ENCODE measurements around the gene ARL5C.

Gene ARL5C

GRCh38 chr17:39199820-39200069, 33.8 kb upstream of the ARL5C start:
- POLR2A ChIA-PET (ENCODE audit: low non-redundant PET): interaction anchor here (0.5 to 1.5 kb wide), 6 partner anchors 21 to 240 kb away, joined by 3 to 7 read pairs (median 4); partner anchors contain the start of gene FBXL20
- TF ChIP-seq CTCF (conservative IDR thresholded peaks at IDR 0.05; ENCODE audit: low read depth): no peak
- CTCF ChIA-PET: interaction anchor here (0.5 to 1.1 kb wide), 6 partner anchors 24 to 1108 kb away, joined by 3 to 6 read pairs (median 5); no protein-coding TSS in a partner anchor

GRCh38 chr17:39198186-39198566, 32.2 kb upstream of the ARL5C start:
- ChIA-PET CTCF (no interaction called here), POLR2A (ENCODE audit: low non-redundant PET) (interaction anchor here (0.8 kb wide), 1 partner anchor 25 kb away, joined by 3 read pairs; no protein-coding TSS in a partner anchor)
- no peak for DNase-seq (ENCODE audit: low spot score)
- H3K27ac ChIP-seq: peak overlapping the region; percentile 88
- no peak for TF ChIP-seq CTCF (conservative IDR thresholded peaks at IDR 0.05; ENCODE audit: low read depth)

More at GRCh38 chr17:39199820-39200069, 33.8 kb upstream of the ARL5C start:
- H3K27ac ChIP-seq: peak overlapping the region; percentile 88
- peak; percentile 96 for DNase-seq (ENCODE audit: low spot score)

- ChIA-PET CTCF (interaction anchor here (0.6 kb wide), 2 partner anchors 42 to 215 kb away, joined by 3 to 4 read pairs; no protein-coding TSS in a partner anchor), POLR2A (ENCODE audit: low non-redundant PET) (interaction anchor here (0.5 to 0.8 kb wide), 2 partner anchors 24 to 148 kb away, joined by 3 read pairs; no protein-coding TSS in a partner anchor)
- TF ChIP-seq CTCF (conservative IDR thresholded peaks at IDR 0.05; ENCODE audit: low read depth): no peak
- peak within 1 kb of the TSS; percentile 88 for H3K27ac ChIP-seq
- peak; percentile 78 for DNase-seq (ENCODE audit: low spot score)
These were observed 31.6 kb upstream of the ARL5C start, which contains the start of gene CACNB1 for GRCh38 chr17:39197380-39198185. TSS of gene CACNB1 (minus strand) at chr17:39197669. CDS start at chr17:39197495, 174 bp downstream.

GRCh38 chr17:39196808-39197291, 30.9 kb upstream of the ARL5C start:
- DNase-seq (ENCODE audit: low spot score): peak; percentile 54
- ChIA-PET POLR2A (ENCODE audit: low non-redundant PET) (interaction anchor here (0.5 kb wide), 1 partner anchor 147 kb away, joined by 3 read pairs; no protein-coding TSS in a partner anchor), CTCF (interaction anchor here (0.6 kb wide), 2 partner anchors 43 to 214 kb away, joined by 3 to 4 read pairs; no protein-coding TSS in a partner anchor)
- TF ChIP-seq CTCF (conservative IDR thresholded peaks at IDR 0.05; ENCODE audit: low read depth): no peak
- peak overlapping the region; percentile 88 for H3K27ac ChIP-seq

- TF ChIP-seq CTCF (conservative IDR thresholded peaks at IDR 0.05; ENCODE audit: low read depth): no peak
- H3K27ac ChIP-seq: peak overlapping the region; percentile 88
- no peak for DNase-seq (ENCODE audit: low spot score)
- ChIA-PET POLR2A (ENCODE audit: low non-redundant PET) (no interaction called here), CTCF (interaction anchor here (0.6 to 1.6 kb wide), 3 partner anchors 21 to 49 kb away, joined by 3 to 10 read pairs (median 8); no protein-coding TSS in a partner anchor)
These were observed 30.4 kb upstream of the ARL5C start for GRCh38 chr17:39196241-39196807.

GRCh38 chr17:39195568-39196160, 29.7 kb upstream of the ARL5C start:
- no peak for DNase-seq (ENCODE audit: low spot score)
- no peak for TF ChIP-seq CTCF (conservative IDR thresholded peaks at IDR 0.05; ENCODE audit: low read depth)
- peak overlapping the region; percentile 88 for H3K27ac ChIP-seq
- CTCF ChIA-PET: interaction anchor here (0.5 to 1.6 kb wide), 5 partner anchors 21 to 261 kb away, joined by 3 to 10 read pairs (median 5); no protein-coding TSS in a partner anchor
- POLR2A ChIA-PET (ENCODE audit: low non-redundant PET): no interaction called here

Measured in RWPE1 (cell line).